NCI-H510A (cell line): Measurements from ENCODE around the gene ERGIC2.
"Not testable (repeated sequence)": the region's sequence is repeated elsewhere in the genome, so short reads cannot be mapped to it uniquely, and the experiment has no call there.

ENCODE experiments used
- DNase-seq: peaks from one replicate; lab custom pipeline; 2025; lab: John Stamatoyannopoulos, UW

The ERGIC2 gene

DNA sequence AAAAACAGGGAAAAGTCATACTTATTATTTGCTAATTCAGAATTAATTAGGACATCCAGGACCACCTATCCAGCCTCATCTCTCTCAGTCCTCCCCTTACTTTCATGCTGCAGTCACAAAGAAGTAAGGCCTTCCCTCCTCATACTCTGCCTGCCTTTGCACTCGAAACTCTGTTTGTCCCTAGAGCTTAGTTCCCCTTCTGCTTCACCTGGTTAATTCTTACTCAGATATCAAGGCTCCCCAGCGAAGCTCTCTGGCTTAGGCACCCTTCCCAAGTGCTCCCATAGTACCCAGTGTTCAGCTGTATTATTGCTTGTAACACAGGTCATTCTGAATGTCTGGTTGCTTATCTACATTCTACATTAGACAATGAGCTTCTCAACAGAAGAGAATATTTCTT lies 81.3 kb downstream of the ERGIC2 start:
- DNase-seq, result no peak

DNA sequence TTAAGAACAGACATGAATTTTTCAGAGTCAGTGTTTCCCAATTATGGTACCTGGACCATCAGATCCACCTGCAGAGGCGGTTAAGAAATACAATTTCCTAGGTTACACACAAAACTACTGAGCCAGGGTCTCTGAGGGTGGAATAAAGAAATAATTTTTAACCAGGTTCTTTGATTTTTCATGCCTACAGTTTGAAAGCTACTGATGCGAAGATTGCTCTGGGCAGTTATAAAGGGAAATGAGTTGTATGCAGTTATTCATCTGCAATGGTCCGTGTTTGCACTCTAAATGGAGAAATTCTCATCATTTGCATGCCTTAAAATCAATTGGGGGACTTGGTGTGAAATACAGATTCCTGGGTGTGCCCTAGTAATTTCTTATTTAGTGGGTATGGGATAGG lies 89.7 kb downstream of the ERGIC2 start:
- DNase-seq, result no peak

DNA sequence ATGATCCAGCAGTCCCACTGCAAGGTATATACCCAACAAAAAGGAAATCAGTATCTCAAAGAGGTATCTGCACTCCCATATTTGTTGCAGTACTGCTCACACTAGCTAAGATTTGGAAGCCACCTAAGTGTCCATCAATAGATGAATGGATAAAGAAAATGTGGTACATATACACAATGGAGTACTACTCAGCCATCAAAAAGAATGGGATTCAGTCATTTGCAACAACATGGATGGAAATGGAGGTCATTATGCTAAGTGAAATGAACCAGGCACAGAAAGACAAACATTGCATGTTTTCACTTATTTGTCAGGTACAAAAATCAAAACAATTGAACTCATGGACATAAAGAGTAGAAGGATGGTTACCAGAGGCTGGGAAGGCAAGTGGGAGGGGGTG lies 90.5 kb downstream of the ERGIC2 start:
- DNase-seq, result not testable (repeated sequence)

DNA sequence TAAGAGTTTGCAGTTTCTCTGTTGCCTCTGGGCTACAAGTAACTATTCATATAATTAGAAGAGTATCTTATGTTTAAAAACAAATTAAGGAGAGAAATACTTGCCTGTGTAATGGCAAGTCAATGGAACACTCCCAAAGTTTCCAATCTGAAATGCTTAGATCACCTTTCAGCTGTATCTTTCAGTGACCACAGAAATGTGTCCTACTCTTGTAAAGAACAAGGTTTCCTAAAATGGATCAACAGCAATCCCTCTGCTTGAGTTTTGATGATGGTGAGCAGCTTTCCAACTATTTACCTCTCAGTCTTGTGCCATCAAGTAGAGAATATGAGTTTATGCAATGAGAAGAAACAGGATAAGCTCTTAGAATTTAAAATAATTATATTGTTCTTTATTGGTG lies 92.9 kb downstream of the ERGIC2 start:
- no peak for DNase-seq

DNA sequence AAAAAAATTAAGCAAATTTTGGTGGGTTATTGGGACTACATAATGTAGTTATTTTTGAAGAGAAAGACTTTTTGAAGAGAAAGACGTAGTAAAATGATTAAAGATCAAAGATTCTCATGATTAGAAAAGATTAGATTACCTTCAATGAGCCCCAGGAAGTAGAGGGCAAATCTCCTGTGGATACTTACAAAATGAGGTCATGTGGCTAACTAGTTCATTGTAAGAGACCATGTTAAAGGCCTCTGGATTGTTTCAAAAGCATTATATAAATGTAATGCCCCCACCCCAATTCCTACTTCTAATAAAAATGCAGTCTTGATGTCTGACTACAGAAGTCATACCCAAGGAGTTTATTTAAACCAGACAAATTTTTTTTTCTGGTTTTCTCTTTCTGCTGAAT lies 93.3 kb downstream of the ERGIC2 start:
- DNase-seq, result no peak
